Ectodermal cell (in vitro differentiated cells): ENCODE measurements around the gene OR2G2.

Experiments
- H3K27ac ChIP-seq: 2 replicates; pipeline ENCODE4 v1.7.0; 2013; ENCODE audit warnings: mild to moderate bottlenecking, low read depth, low read length; ENCODE audit not compliant: insufficient read depth, poor library complexity, severe bottlenecking
- H3K27me3 ChIP-seq: 2 replicates; pipeline ENCODE4 v1.7.0; 2013; ENCODE audit warnings: mild to moderate bottlenecking, low read length; ENCODE audit not compliant: insufficient read depth, control insufficient read depth, poor library complexity, severe bottlenecking
- H3K36me3 ChIP-seq: one replicate; pipeline ENCODE4 v1.7.0; 2013; ENCODE audit warnings: low read length; ENCODE audit not compliant: control insufficient read depth, insufficient read depth
- H3K4me1 ChIP-seq: one replicate; pipeline ENCODE4 v1.7.0; 2013; ENCODE audit warnings: low read length; ENCODE audit not compliant: control insufficient read depth, insufficient read depth
- H3K4me3 ChIP-seq: 2 replicates; pipeline ENCODE4 v1.7.0; 2013; ENCODE audit warnings: low read depth, low read length, control low read depth; ENCODE audit not compliant: insufficient read depth
- H3K9me3 ChIP-seq: 2 replicates; pipeline ENCODE4 v1.7.0; 2013; ENCODE audit warnings: mild to moderate bottlenecking, low read length, moderate library complexity; ENCODE audit not compliant: control insufficient read depth
- WGBS, 2 experiments: methylation state at CpG; one replicate each; pipeline ENCODE4 v1.1.7; 2013; ENCODE audit warnings: missing lambda C conversion rate in 2 of 2; 5-methylcytosine and 5-hydroxymethylcytosine counted together

The OR2G2 gene

GRCh38 chr1:247638781-247639180, 50.6 kb downstream of the OR2G2 start:
- H3K27ac ChIP-seq, result no peak overlapping the region
- H3K4me3 ChIP-seq, result no peak overlapping the region
- peaks cover 14% of the 10 kb centered on the region for H3K27me3 ChIP-seq
- H3K4me1 ChIP-seq, result no peaks in the 10 kb centered on the region
- WGBS, 2 experiments, result 86 to 87% methylated on average over 6 of the region's 6 CpGs
- H3K36me3 ChIP-seq, result no peaks in the 10 kb centered on the region
- no peaks in the 10 kb centered on the region for H3K9me3 ChIP-seq
